K562 (cell line): ENCODE data around the gene IRF9. TPM values are rescaled to one million over a fixed set of nuclear protein-coding genes. Genes with fewer than 3 reads are reported as not detected.

Experiments
- ATAC-seq: fragments of 200-7000 bp; cut with Tn5 transposase; 3 replicates; pipeline ENCODE4 v1.9.1; 2020; ENCODE audit warnings: moderate library complexity
- BruUV-seq: library from RNA; stranded (reverse); fragments of 400-500 nt; replicated peaks from 2 replicates; lab custom pipeline; 2021; lab: Mats Ljungman, UMichigan
- CTCF ChIA-PET: fragments of 300-600 bp; formaldehyde crosslinking; extraction: SDS; loops from one replicate; lab custom pipeline; 2021; ENCODE audit warnings: low intra/inter-chr PET ratio; lab: Yijun Ruan, JAX
- POLR2A ChIA-PET: fragments of 300-600, 350-650 bp; sonication (Branson Sonifier 250); formaldehyde crosslinking; extraction: SDS; loops from one replicate; lab custom pipeline; 2021; ENCODE audit warnings: antibody characterized with exemption, inconsistent platforms; lab: Yijun Ruan, JAX
- DNase-seq, 4 experiments: peaks; one replicate each; pipeline versions ENCODE4 v3.0.0 to v3.0.0-alpha.2; 2011 to 2018; ENCODE audit warnings: low spot score in 3 of 4, mixed read lengths in 3 of 4; ENCODE audit errors: extremely low read depth in 1 of 4
- FAIRE-seq: peaks from 2 replicates; lab custom pipeline; 2011; peaks lifted over from hg19 to GRCh38; lab: Jason Lieb, UNC
- H2AFZ ChIP-seq: 2 replicates; pipeline ENCODE4 v1.6.0; 2011; ENCODE audit warnings: low read depth, low read length, control low read depth, inconsistent platforms
- H3K27ac ChIP-seq: fragments of 200-600 bp; 3 replicates; pipeline ENCODE4 v1.8.0; 2011; ENCODE audit warnings: low read depth, mild to moderate bottlenecking, control low read depth, inconsistent platforms, low read length, moderate library complexity, mixed read lengths; ENCODE audit errors: extremely low read depth
- H3K27me3 ChIP-seq, 2 experiments: fragments of 300-600 bp in 1 of 2; 2 replicates in 1 of 2; 3 replicates in 1 of 2; pipeline versions ENCODE4 v1.6.0 to v1.8.0; 2011; ENCODE audit warnings: inconsistent platforms in 2 of 2, low read length in 2 of 2, mild to moderate bottlenecking in 1 of 2, mixed read lengths in 1 of 2, moderate library complexity in 1 of 2; ENCODE audit not compliant: control insufficient read depth in 2 of 2, insufficient read depth in 2 of 2
- H3K36me3 ChIP-seq: fragments of 300-600 bp; 3 replicates; pipeline ENCODE4 v1.8.0; 2011; ENCODE audit warnings: mild to moderate bottlenecking, low read length, inconsistent platforms; ENCODE audit not compliant: control insufficient read depth, insufficient read depth
- H3K4me1 ChIP-seq, 2 experiments: fragments of 200-600 bp in 1 of 2; replicated peaks in 1 of 2; 2 replicates in 1 of 2; 3 replicates in 1 of 2; pipeline versions ENCODE4 v1.5.1 to v1.8.0; 2011; ENCODE audit warnings: inconsistent platforms in 2 of 2, low read length in 2 of 2, mild to moderate bottlenecking in 1 of 2, mixed read lengths in 1 of 2, moderate library complexity in 1 of 2; ENCODE audit not compliant: control insufficient read depth in 2 of 2, insufficient read depth in 2 of 2
- H3K4me2 ChIP-seq: 2 replicates; pipeline ENCODE4 v1.6.1; 2011; ENCODE audit warnings: low read length, control low read depth, inconsistent platforms, mixed read lengths; ENCODE audit not compliant: insufficient read depth
- H3K4me3 ChIP-seq: fragments of 200-600 bp; sonication (generic), shearing (Covaris generic); 2 replicates; pipeline ENCODE4 v1.5.1; 2016; ENCODE audit warnings: control low read depth, inconsistent platforms
- H3K79me2 ChIP-seq: fragments of 200-600 bp; 3 replicates; pipeline ENCODE4 v1.8.0; 2011; ENCODE audit warnings: low read length, inconsistent platforms; ENCODE audit not compliant: control insufficient read depth, insufficient read depth
- H3K9ac ChIP-seq, 2 experiments: 2 replicates each; pipeline versions ENCODE4 v1.6.0 to v1.6.1; 2011; ENCODE audit warnings: low read depth in 2 of 2, low read length in 2 of 2, control low read depth in 1 of 2, inconsistent platforms in 1 of 2, mild to moderate bottlenecking in 1 of 2, mixed read lengths in 1 of 2; ENCODE audit not compliant: insufficient read depth in 1 of 2
- H3K9me1 ChIP-seq: one replicate; pipeline ENCODE4 v1.6.0; 2011; ENCODE audit warnings: inconsistent platforms, mild to moderate bottlenecking, low read length, moderate library complexity; ENCODE audit not compliant: control insufficient read depth, insufficient read depth
- H3K9me3 ChIP-seq: replicated peaks from 2 replicates; pipeline ENCODE4 v1.5.1; 2011; ENCODE audit warnings: low read depth, low read length, inconsistent platforms; ENCODE audit not compliant: control insufficient read depth, insufficient read depth
- H4K20me1 ChIP-seq: replicated peaks from 2 replicates; pipeline ENCODE4 v1.6.1; 2011; ENCODE audit warnings: low read length, inconsistent platforms, mixed read lengths; ENCODE audit not compliant: control insufficient read depth, insufficient read depth
- CEBPG ChIP-seq, 3 experiments: fragments of 200-800 bp in 1 of 3; sonication (Bioruptor generic) in 1 of 3; sonication (generic) in 1 of 3; formaldehyde crosslinking in 1 of 3; IDR thresholded peaks in 2 of 3; conservative IDR thresholded peaks in 1 of 3; 2 replicates each; pipeline versions ENCODE4 v1.6.1 to v1.8.0; 2016 to 2022; ENCODE audit warnings: missing compliant biosample characterization in 2 of 3, missing genetic modification characterization in 2 of 3, mild to moderate bottlenecking in 1 of 3, missing genetic modification reagents in 1 of 3
- CLOCK ChIP-seq: fragments of 250-450 bp; sonication (Bioruptor Pico); IDR thresholded peaks from 2 replicates; pipeline ENCODE4 v1.4.0; 2020; ENCODE audit warnings: mild to moderate bottlenecking, moderate library complexity, borderline replicate concordance
- KLF13 ChIP-seq: fragments of 450-650 bp; IDR thresholded peaks from 2 replicates; pipeline ENCODE4 v1.6.1; 2016; ENCODE audit warnings: missing genetic modification characterization, low read depth, mild to moderate bottlenecking, missing compliant biosample characterization, moderate library complexity, borderline replicate concordance
- MAFK ChIP-seq: IDR thresholded peaks from 2 replicates; pipeline ENCODE4 v1.6.1; 2011; ENCODE audit warnings: low read length, improper control_type of control experiment
- PRPF4 ChIP-seq: fragments of 200-400 bp; formaldehyde crosslinking; IDR thresholded peaks from one replicate; pipeline ENCODE4 v1.6.1; 2017; ENCODE audit warnings: low read length, low read depth, mild to moderate bottlenecking; ENCODE audit not compliant: insufficient read depth, poor library complexity, severe bottlenecking
- TRIM25 ChIP-seq: fragments of 450-650 bp; IDR thresholded peaks from 2 replicates; pipeline ENCODE4 v1.7.0; 2016; ENCODE audit warnings: borderline replicate concordance
- ZNF644 ChIP-seq: fragments of 200-800 bp; sonication (Bioruptor generic); IDR thresholded peaks from 2 replicates; pipeline ENCODE4 v1.6.1; 2016; ENCODE audit warnings: low read depth, missing genetic modification characterization, missing compliant biosample characterization
- ZNF699 ChIP-seq: fragments of 250-450 bp; sonication (Bioruptor Pico); IDR thresholded peaks from 2 replicates; pipeline ENCODE4 v1.8.0; 2021; ENCODE audit warnings: mild to moderate bottlenecking, moderate library complexity; ENCODE audit not compliant: insufficient replicate concordance
- WGBS: fragments of 100-300 bp; shearing (Covaris generic); methylation state at CpG from one replicate; pipeline ENCODE4 v1.1.6; 2016; ENCODE audit warnings: low coverage, mixed read lengths; ENCODE audit not compliant: insufficient coverage; ENCODE audit errors: missing lambda C conversion rate; 5-methylcytosine and 5-hydroxymethylcytosine counted together
- in situ Hi-C: fragments of 300-500 bp; cut with MboI; formaldehyde crosslinking; loops from 4 replicates; pipeline ENCODE4 v1.15.0; 2018; ENCODE audit warnings: inconsistent platforms, mixed read lengths
- intact Hi-C: fragments of 100-400 bp; cut with micrococcal nuclease; formaldehyde crosslinking; loops from 2 replicates; pipeline ENCODE4 v1.14.2; 2022
- polyA plus RNA-seq, 8 experiments: library from polyadenylated mRNA; depleted of rRNA in 4 of 8; stranded (reverse) in 5 of 8; unstranded in 3 of 8; fragments of >200 nt; fragmentation: Nextera tagmentation in 2 of 8; fragmentation: Illumina TruSeq in 1 of 8; extraction: Ambion mirVana in 2 of 8; extraction: Trizol in 1 of 8; gene quantifications; 2 replicates each; pipeline versions ENCODE4 v1.2.1 to v1.2.3, GENCODE V29; 2011 to 2014; ENCODE audit warnings: inconsistent platforms in 1 of 8, missing spikeins in 1 of 8
- total RNA-seq, 7 experiments: library from RNA; depleted of rRNA in 6 of 7; stranded (reverse); fragments of >200 nt in 6 of 7; fragmentation: Illumina TruSeq in 2 of 7; extraction: Trizol in 2 of 7; gene quantifications; 2 replicates each; pipeline versions ENCODE4 v1.2.1 to v1.2.3, GENCODE V29; 2011 to 2021; ENCODE audit warnings: low replicate concordance in 1 of 7
- TF ChIP-seq, protein P1 (sequence below): IDR thresholded peaks from 3 replicates; pipeline ENCODE4 v1.6.1; 2011; ENCODE audit warnings: borderline replicate concordance, mild to moderate bottlenecking, moderate library complexity; ENCODE audit not compliant: insufficient read length; ENCODE audit errors: extremely low read depth

IRF9 gene
- total and polyA plus RNA-seq, 9 of the 15 experiments (the other 6 are each of a cell fraction or from before 2014, with no cell fraction given) = 0.79 to 14.8 (median 6.1) TPM

DNA sequence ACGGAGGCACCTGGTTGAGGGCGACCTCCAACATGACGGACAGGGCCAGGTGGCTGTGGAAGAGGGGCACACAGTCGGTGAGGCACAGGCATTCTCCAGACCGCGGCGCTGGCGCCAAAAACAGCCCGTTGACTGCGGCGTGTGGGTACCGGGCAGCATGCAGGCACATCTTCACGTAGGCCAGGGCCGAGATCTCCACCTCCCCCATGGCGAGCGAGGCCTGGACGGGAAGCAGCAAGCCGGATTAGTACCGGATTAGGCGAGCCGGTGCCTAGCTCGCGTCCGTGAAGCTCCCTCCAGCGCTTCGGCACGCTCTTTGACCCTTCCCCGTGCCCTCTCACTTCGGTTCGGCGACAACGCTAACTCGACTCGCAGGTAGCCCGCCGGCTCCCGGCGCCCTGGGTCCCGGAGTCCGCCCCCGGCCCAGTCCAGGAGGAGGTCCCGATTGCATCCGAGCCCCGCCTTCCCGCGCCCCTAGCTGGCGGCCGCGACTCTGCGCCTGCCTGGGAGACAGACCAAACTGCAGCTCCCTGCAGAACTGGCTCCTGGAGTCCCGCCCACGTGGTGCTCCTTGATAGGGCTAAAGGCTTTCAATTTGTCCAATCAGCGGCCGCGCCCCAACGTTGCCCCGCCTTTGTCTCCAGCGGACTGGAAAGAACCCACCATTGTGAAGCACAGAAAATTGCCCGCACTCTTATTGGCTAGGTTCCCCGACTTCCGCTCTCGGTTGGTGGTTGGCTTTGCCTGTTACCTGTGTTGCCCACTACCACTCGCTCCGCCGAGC, 19.8 kb upstream of the IRF9 start, which contains the start of gene EMC9:
TSS of gene EMC9 (minus strand) at position 495 of the 784 bp plus-strand sequence. CDS start at position 208, 287 bp downstream.
- CTCF ChIA-PET = no interaction called here
- H3K79me2 ChIP-seq = peaks cover 43% of the 10 kb centered on the region
- intact Hi-C loops (loop anchor here (10.0 kb wide), 1 partner anchor 46 kb away; the partner anchor contains the start of gene PCK2), in situ Hi-C loops (no loop called here)
- H3K9ac ChIP-seq = peak within 1 kb of the TSS; percentile 79 to 95
- peaks cover 47% of the 10 kb centered on the region for H3K36me3 ChIP-seq
- peaks cover 31 to 43% of the 10 kb centered on the region in 2 experiments; a peak in 4 of 5 replicates for H3K4me1 ChIP-seq
- no peaks in the 10 kb centered on the region; the same call in 1 of the 2 replicates for H4K20me1 ChIP-seq
- FAIRE-seq = peak; percentile 97
- BruUV-seq = TSS peak; percentile 33
- H2AFZ ChIP-seq = peak within 1 kb of the TSS; percentile 93
- H3K4me3 ChIP-seq = peak within 1 kb of the TSS; percentile 83
- H3K9me3 ChIP-seq = no peaks in the 10 kb centered on the region
- H3K4me2 ChIP-seq = peak within 1 kb of the TSS; percentile 86
- WGBS = 0% methylated on average over 30 of the region's 65 CpGs
- H3K27me3 ChIP-seq = no peaks in the 10 kb centered on the region
- peak; percentile 94 to 98 (median 95) for DNase-seq
- H3K9me1 ChIP-seq = peaks cover 5% of the 10 kb centered on the region
- POLR2A ChIA-PET = interaction anchor here (0.5 to 1.3 kb wide), 11 partner anchors 9 to 108 kb away, joined by 3 to 4 read pairs (median 3); partner anchors contain the start of genes PCK2 and TM9SF1
- peak; percentile 95 for ATAC-seq
- H3K27ac ChIP-seq = peak within 1 kb of the TSS; percentile 87
- TF ChIP-seq CLOCK (no peak), KLF13 (tag) (no peak), ZNF699 (no peak), PRPF4 (no peak), ZNF644 (tag) (no peak), TRIM25 (no peak), CEBPG (CRISPR knock-in tag; IDR thresholded peaks at IDR 0.05) (no peak), CEBPG (tag; conservative IDR thresholded peaks at IDR 0.05 in 1 of 2, IDR thresholded peaks at IDR 0.05 in 1 of 2) (no peak), MAFK (no peak)
- TF ChIP-seq, protein P1, sequence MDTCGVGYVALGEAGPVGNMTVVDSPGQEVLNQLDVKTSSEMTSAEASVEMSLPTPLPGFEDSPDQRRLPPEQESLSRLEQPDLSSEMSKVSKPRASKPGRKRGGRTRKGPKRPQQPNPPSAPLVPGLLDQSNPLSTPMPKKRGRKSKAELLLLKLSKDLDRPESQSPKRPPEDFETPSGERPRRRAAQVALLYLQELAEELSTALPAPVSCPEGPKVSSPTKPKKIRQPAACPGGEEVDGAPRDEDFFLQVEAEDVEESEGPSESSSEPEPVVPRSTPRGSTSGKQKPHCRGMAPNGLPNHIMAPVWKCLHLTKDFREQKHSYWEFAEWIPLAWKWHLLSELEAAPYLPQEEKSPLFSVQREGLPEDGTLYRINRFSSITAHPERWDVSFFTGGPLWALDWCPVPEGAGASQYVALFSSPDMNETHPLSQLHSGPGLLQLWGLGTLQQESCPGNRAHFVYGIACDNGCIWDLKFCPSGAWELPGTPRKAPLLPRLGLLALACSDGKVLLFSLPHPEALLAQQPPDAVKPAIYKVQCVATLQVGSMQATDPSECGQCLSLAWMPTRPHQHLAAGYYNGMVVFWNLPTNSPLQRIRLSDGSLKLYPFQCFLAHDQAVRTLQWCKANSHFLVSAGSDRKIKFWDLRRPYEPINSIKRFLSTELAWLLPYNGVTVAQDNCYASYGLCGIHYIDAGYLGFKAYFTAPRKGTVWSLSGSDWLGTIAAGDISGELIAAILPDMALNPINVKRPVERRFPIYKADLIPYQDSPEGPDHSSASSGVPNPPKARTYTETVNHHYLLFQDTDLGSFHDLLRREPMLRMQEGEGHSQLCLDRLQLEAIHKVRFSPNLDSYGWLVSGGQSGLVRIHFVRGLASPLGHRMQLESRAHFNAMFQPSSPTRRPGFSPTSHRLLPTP = no peak
